ENCODE data around the gene LTO1.
"Not testable (repeated sequence)": the region's sequence is repeated elsewhere in the genome, so short reads cannot be mapped to it uniquely, and the experiment has no call there.

LTO1 gene

DNA sequence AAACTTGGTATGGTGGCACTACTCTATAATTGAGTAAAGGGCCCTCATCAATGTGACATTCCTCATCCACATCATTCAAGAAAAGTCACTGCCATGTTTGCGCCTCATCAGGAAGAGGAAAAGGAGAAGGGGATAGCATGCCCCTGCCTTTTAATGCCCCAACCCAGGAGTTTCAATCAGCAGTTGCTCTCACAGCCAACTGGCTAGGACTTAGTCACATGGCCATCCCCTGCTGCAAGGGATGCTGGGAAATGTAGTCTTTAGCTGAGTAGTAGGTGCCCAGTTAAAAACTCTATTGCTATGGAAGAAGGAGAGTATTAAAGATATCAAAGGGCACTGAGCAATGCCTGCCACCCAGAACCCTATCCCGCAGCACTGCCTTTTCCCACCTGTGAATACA, 45.1 kb downstream of the LTO1 start:
- no peak for DNase-seq

DNA sequence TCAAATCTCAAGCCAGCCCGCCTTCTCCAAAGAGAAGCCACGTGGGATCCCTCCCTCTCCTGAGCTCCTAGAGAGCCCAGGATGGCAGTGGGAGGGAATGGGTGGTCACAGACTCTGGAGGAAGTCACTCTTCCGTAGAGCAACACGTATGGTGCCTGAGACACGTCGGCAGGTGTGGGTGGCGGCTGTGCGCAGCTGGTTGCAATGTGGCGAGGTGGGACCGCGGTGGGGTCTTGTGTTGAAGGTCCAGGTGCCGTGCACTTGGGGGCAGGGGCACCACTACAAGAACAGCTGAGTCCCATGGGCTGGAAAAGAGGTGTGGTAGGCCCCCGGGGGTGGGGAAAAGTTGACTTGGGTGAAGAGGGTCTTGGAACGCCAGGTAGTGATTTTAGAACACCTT, 47.6 kb downstream of the LTO1 start:
- no peak for DNase-seq

DNA sequence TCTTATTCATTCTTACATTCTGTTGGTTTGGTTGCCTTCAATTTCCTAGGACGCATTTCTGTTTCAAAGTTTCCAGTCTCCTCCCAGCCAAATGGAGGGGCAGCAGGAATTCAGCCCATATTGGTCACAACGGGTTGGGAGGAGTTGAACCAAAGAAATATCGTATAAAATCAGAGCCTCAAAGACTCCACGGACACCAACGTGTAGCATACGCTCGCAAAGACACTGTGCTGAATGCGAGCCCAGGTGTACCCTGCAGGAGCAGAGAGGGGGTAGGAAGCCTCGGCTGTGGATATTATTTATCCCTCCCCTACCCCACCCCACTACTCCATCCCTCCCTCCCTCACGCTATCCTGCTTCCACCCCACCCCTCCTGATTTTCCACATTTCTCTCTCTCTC, 49.7 kb downstream of the LTO1 start:
- DNase-seq: no peak

DNA sequence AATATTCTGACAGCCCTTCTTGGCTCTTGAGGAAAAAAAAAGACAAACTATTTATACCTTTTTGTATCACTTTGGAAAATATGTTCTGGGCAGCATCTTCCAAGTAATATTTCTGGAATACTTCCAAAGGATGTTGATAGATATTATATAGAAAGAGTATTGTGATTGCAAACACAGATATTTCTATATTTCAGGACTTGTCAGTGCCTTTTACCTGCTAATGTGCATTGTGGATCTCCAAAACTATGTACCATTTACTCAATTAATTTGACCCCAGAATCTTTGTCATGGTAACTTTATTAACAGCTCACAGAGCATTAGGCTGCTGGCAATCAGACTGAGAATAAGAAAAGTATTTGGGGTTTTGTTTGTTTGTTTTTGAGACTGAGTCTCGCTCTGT, 50.9 kb downstream of the LTO1 start:
- DNase-seq: no peak

DNA sequence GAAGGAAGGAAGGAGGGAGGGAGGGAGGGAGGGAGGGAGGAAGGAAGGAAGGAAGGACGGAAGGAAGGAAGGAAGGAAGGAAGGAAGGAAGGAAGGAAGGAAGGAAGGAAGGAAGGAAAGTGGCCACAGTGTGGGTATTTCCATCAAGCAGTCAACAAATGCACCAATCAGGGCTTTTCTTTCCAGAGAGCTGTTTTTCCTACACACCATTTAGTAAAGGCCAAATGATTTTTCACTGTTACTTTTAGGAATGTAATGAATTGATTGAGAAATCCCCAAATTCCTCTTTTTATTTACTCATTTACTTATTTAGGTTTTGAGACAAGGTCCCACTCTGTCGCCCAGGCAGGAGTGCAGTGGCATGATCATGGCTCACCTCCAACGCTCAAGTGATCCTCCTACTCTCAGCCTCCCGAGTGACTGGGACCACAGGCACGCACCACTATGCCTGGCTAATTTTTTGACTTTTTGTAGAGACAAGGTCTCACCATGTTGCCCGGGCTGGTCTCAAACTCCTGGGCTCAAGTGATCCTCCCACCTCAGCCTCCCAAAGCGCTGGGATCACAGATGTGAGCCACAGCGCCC, 53.0 kb downstream of the LTO1 start:
- DNase-seq: not testable (repeated sequence)

DNA sequence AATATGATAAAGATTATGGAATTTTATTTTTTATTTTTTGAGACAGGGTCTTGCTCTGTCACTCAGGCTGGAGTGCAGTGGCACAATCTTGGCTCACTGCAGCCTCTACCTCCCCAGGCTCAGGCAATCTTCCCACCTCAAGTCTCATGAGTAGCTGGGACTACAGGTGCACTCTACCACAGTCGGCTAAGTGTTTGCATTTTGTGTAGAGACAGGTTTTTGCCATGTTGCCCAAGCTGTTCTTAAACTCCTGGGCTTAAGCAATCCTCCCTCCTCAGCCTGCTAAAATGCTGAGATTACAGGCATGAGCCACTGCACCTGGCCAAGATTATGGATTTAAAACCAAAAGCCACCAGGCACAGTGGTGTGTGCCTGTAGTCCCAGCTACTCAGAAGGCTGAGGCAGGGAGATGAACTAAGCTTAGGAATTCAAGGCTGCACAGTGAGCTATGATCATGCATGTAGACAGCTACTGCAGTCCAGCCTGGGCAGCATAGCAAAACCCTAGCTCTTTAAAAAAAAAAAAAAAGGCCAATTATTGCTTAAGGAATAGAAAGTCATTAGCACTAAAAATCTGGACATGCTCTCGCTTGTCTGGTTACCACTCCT, 54.4 kb downstream of the LTO1 start:
- no peak for DNase-seq

DNA sequence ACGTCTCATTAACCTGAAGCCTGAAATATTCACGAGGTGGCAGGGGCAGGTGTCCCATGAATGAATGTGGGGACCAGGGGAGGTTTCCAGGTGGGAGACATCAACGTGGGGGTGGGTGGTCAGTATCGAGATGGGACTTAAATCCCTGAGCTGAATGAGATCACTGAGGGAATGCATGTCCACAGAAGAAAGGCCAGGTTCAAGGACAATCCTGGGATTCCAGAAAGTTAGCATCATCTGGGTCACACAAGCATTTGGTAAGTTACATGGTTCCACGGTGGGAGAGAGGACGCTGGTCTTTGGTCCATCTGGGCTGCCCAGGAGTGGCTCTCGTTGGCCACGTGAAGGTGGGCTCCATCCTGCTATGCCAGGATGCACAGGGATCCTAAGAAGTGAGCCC, 56.9 kb downstream of the LTO1 start:
- no peak for DNase-seq

DNA sequence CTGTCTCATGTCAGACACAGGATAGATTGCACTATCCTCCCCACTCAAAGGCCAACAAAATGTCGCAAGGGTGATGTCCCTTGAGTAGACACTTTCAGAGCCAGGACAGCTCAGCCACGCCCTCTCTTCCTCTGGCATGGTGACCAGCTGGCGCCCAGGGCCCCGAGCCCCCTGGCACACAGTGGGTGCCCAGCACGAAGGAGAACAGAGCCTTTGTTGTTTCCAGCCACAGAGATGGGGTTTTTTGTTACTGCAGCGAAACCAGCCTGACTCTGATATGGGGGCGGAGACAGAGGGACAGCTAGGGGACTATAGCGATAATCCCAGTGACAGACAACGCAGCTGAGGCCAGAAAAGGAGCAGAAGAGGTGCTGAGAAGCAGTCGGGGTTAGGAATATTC, 57.5 kb downstream of the LTO1 start:
- no peak for DNase-seq

DNA sequence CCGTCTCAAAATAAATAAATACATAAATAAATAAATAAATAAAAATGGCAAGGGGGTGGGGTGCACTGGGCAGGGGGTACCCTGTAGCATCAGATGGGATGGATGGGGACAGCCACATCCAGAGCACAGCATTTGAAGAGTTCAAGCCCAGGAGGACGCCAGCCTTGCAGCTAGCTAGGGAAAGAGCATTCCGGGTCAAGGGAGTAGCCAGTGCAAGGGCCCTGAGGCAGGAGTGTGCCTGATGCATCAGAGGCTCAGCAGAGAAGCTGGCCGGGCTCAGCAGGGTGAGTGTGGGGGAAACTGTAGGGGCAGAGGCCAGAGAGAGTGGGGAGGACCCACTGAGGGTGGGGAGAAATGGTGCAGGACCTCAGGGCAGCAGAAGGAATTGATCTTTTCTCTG, 57.9 kb downstream of the LTO1 start:
- no peak for DNase-seq
